ENCODE data around the gene FGD2. TPM values are rescaled to one million over a fixed set of nuclear protein-coding genes. Genes with fewer than 3 reads are reported as not detected.

The FGD2 gene
- total RNA-seq: 1 to 10 TPM in 2 of 3 donors, under 1 TPM in 1; 0.87 to 1.5 (median 1.1) TPM

GRCh38 chr6:37005061-37005810 is at the start of gene FGD2:
TSS of gene FGD2 (plus strand) at chr6:37005655. CDS start at chr6:37005818, 163 bp downstream.
- DNase-seq (no peak), ATAC-seq (no peak)
- Mint-ChIP-seq H3K4me3 (peak within 1 kb of the TSS; percentile 71), H3K27me3 (ENCODE audit: low read depth) (no peaks in the 10 kb centered on the region), H3K36me3 (ENCODE audit: insufficient read depth) (no peaks in the 10 kb centered on the region), H3K4me1 (ENCODE audit: low read depth) (peaks cover 17% of the 10 kb centered on the region), H3K9me3 (no peaks in the 10 kb centered on the region)

GRCh38 chr6:36955671-36956445 is 49.6 kb upstream of the FGD2 start:
- Mint-ChIP-seq H3K27me3 (ENCODE audit: low read depth) (no peaks in the 10 kb centered on the region), H3K4me1 (ENCODE audit: low read depth) (peaks cover 49% of the 10 kb centered on the region), H3K36me3 (ENCODE audit: insufficient read depth) (no peaks in the 10 kb centered on the region), H3K4me3 (peak overlapping the region; percentile 54), H3K9me3 (no peaks in the 10 kb centered on the region)
- peak; percentile 13 to 44 for ATAC-seq
- no peak for DNase-seq

GRCh38 chr6:36956446-36956820 is 49.0 kb upstream of the FGD2 start:
- ATAC-seq: no peak
- Mint-ChIP-seq H3K9me3 (no peaks in the 10 kb centered on the region), H3K4me1 (ENCODE audit: low read depth) (peaks cover 50% of the 10 kb centered on the region), H3K4me3 (peak overlapping the region; percentile 26), H3K27me3 (ENCODE audit: low read depth) (no peaks in the 10 kb centered on the region), H3K36me3 (ENCODE audit: insufficient read depth) (no peaks in the 10 kb centered on the region)
- DNase-seq: no peak

- Mint-ChIP-seq H3K36me3 (ENCODE audit: insufficient read depth) (no peaks in the 10 kb centered on the region), H3K4me1 (ENCODE audit: low read depth) (peaks cover 54% of the 10 kb centered on the region), H3K9me3 (no peaks in the 10 kb centered on the region), H3K4me3 (no peak overlapping the region), H3K27me3 (ENCODE audit: low read depth) (no peaks in the 10 kb centered on the region)
- DNase-seq (no peak), ATAC-seq (no peak)
These were observed 47.6 kb upstream of the FGD2 start for GRCh38 chr6:36957773-36958271.

- Mint-ChIP-seq H3K4me3 (no peak overlapping the region), H3K36me3 (ENCODE audit: insufficient read depth) (no peaks in the 10 kb centered on the region), H3K4me1 (ENCODE audit: low read depth) (peaks cover 58% of the 10 kb centered on the region), H3K27me3 (ENCODE audit: low read depth) (no peaks in the 10 kb centered on the region), H3K9me3 (no peaks in the 10 kb centered on the region)
- ATAC-seq (no peak), DNase-seq (no peak)
These were observed 46.5 kb upstream of the FGD2 start for GRCh38 chr6:36958775-36959554.

GRCh38 chr6:36959555-36960250 is 45.8 kb upstream of the FGD2 start:
- no peaks in the 10 kb centered on the region for H3K36me3 Mint-ChIP-seq (ENCODE audit: insufficient read depth)
- ATAC-seq: no peak
- H3K9me3 Mint-ChIP-seq: no peaks in the 10 kb centered on the region
- H3K4me3 Mint-ChIP-seq: no peak overlapping the region
- no peak for DNase-seq
- H3K4me1 Mint-ChIP-seq (ENCODE audit: low read depth): peaks cover 58% of the 10 kb centered on the region
- no peaks in the 10 kb centered on the region for H3K27me3 Mint-ChIP-seq (ENCODE audit: low read depth)

- DNase-seq (no peak), ATAC-seq (no peak)
- H3K36me3 Mint-ChIP-seq (ENCODE audit: insufficient read depth): peaks cover 5% of the 10 kb centered on the region
- H3K4me3 Mint-ChIP-seq: no peak overlapping the region
- no peaks in the 10 kb centered on the region for H3K9me3 Mint-ChIP-seq
- no peaks in the 10 kb centered on the region for H3K27me3 Mint-ChIP-seq (ENCODE audit: low read depth)
- H3K4me1 Mint-ChIP-seq (ENCODE audit: low read depth): peaks cover 48% of the 10 kb centered on the region
These were observed 43.7 kb upstream of the FGD2 start for GRCh38 chr6:36961441-36962435.

- H3K4me3 Mint-ChIP-seq: peak overlapping the region; percentile 37
- ATAC-seq (peak; percentile 62 to 74), DNase-seq (peak; percentile 67)
- H3K27me3 Mint-ChIP-seq (ENCODE audit: low read depth): no peaks in the 10 kb centered on the region
- H3K36me3 Mint-ChIP-seq (ENCODE audit: insufficient read depth): peaks cover 12% of the 10 kb centered on the region
- no peaks in the 10 kb centered on the region for H3K9me3 Mint-ChIP-seq
- H3K4me1 Mint-ChIP-seq (ENCODE audit: low read depth): peaks cover 41% of the 10 kb centered on the region
These were observed 42.6 kb upstream of the FGD2 start for GRCh38 chr6:36962874-36963273.

- Mint-ChIP-seq H3K4me1 (ENCODE audit: low read depth) (peaks cover 41% of the 10 kb centered on the region), H3K27me3 (ENCODE audit: low read depth) (no peaks in the 10 kb centered on the region), H3K9me3 (no peaks in the 10 kb centered on the region), H3K4me3 (no peak overlapping the region), H3K36me3 (ENCODE audit: insufficient read depth) (peaks cover 20% of the 10 kb centered on the region)
- ATAC-seq (peak; percentile 39 to 41), DNase-seq (no peak)
These were observed 41.8 kb upstream of the FGD2 start for GRCh38 chr6:36963451-36964290.

GRCh38 chr6:36964349-36964748 is 41.1 kb upstream of the FGD2 start:
- Mint-ChIP-seq H3K4me1 (ENCODE audit: low read depth) (peaks cover 41% of the 10 kb centered on the region), H3K4me3 (no peak overlapping the region), H3K9me3 (no peaks in the 10 kb centered on the region), H3K36me3 (ENCODE audit: insufficient read depth) (peaks cover 22% of the 10 kb centered on the region), H3K27me3 (ENCODE audit: low read depth) (no peaks in the 10 kb centered on the region)
- DNase-seq: no peak
- no peak for ATAC-seq

- peaks cover 26% of the 10 kb centered on the region for H3K36me3 Mint-ChIP-seq (ENCODE audit: insufficient read depth)
- H3K4me3 Mint-ChIP-seq: no peak overlapping the region
- peaks cover 40% of the 10 kb centered on the region for H3K4me1 Mint-ChIP-seq (ENCODE audit: low read depth)
- no peak for ATAC-seq
- no peaks in the 10 kb centered on the region for H3K27me3 Mint-ChIP-seq (ENCODE audit: low read depth)
- DNase-seq: no peak
- H3K9me3 Mint-ChIP-seq: no peaks in the 10 kb centered on the region
These were observed 40.5 kb upstream of the FGD2 start for GRCh38 chr6:36964908-36965307.

- DNase-seq: no peak
- Mint-ChIP-seq H3K27me3 (ENCODE audit: low read depth) (no peaks in the 10 kb centered on the region), H3K36me3 (ENCODE audit: insufficient read depth) (peaks cover 31% of the 10 kb centered on the region), H3K4me3 (no peak overlapping the region), H3K9me3 (no peaks in the 10 kb centered on the region), H3K4me1 (ENCODE audit: low read depth) (peaks cover 33% of the 10 kb centered on the region)
- ATAC-seq: no peak
These were observed 38.2 kb upstream of the FGD2 start for GRCh38 chr6:36967301-36967700.

Data from activated T-cell treated with anti-CD3 and anti-CD28 coated beads, Interleukin-2, amount 50 U/mL, for 4 hours (primary cell).